Measurements from ENCODE around the gene PERP. TPM values are rescaled to one million over a fixed set of nuclear protein-coding genes. Genes with fewer than 3 reads are reported as not detected.
"Not testable (repeated sequence)": the region's sequence is repeated elsewhere in the genome, so short reads cannot be mapped to it uniquely, and the experiment has no call there.

The PERP gene
- total RNA-seq, 1 donor from 2014 or later, result 42.8 TPM

GRCh38 chr6:138105880-138106664 is 1.1 kb downstream of the PERP start:
- no peak for DNase-seq (ENCODE audit: extremely low read depth, low read depth, low spot score)

- DNase-seq (ENCODE audit: extremely low read depth, low read depth, low spot score), result no peak
These were observed 1.8 kb downstream of the PERP start for GRCh38 chr6:138105446-138105845.

GRCh38 chr6:138104618-138105213 is 2.5 kb downstream of the PERP start:
- no peak for DNase-seq (ENCODE audit: extremely low read depth, low read depth, low spot score)

- no peak for DNase-seq (ENCODE audit: extremely low read depth, low read depth, low spot score)
These were observed 3.3 kb downstream of the PERP start for GRCh38 chr6:138103871-138104270.

GRCh38 chr6:138101946-138102731 is 5.1 kb downstream of the PERP start:
- DNase-seq (ENCODE audit: extremely low read depth, low read depth, low spot score), result no peak

- no peak for DNase-seq (ENCODE audit: extremely low read depth, low read depth, low spot score)
These were observed 7.4 kb downstream of the PERP start for GRCh38 chr6:138099832-138100231.

GRCh38 chr6:138098306-138098705 is 8.9 kb downstream of the PERP start:
- no peak for DNase-seq (ENCODE audit: extremely low read depth, low read depth, low spot score)

DNA sequence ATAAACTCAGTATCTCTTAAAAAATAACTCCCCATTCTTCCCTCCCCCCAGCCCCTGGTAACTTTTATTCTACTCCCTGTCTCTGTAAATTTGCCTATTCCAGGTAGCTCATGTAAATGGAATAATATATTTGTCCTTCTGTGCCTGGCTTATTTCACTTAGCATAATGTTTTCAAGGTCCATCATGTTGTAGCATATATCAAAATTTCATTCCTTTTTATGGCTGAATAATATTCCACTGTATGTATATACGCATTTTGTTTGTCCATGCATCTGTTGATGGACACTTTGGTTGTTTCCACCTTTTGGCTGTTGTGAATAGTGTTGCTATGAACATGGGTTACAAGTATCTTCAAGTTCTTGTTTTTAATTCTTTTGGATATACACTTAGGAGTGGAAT is 13.0 kb downstream of the PERP start:
- no peak for DNase-seq (ENCODE audit: extremely low read depth, low read depth, low spot score)

GRCh38 chr6:138093632-138094031 is 13.6 kb downstream of the PERP start:
- no peak for DNase-seq (ENCODE audit: extremely low read depth, low read depth, low spot score)

DNA sequence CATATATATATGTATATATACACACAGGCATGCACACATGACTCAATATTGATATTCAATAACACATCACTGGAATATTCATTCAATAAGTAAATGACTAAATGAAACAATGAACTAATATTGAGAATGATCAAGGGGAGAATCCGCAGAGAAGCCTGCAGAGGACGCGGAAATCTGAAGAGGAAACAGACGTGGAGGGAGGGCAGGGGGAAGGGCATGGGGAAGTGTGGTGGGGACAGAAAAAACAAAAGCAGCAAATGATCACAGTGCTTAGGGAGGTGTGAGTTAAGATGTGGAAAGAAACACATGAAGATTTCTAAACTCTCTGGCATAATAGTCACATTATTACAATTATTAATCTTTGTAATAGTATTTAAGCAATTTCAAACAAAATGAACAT is 14.5 kb downstream of the PERP start:
- DNase-seq (ENCODE audit: extremely low read depth, low read depth, low spot score), result no peak

GRCh38 chr6:138089325-138089724 is 17.9 kb downstream of the PERP start:
- DNase-seq (ENCODE audit: extremely low read depth, low read depth, low spot score), result no peak

- DNase-seq (ENCODE audit: extremely low read depth, low read depth, low spot score), result no peak
These were observed 18.9 kb downstream of the PERP start for GRCh38 chr6:138088326-138088762.

DNA sequence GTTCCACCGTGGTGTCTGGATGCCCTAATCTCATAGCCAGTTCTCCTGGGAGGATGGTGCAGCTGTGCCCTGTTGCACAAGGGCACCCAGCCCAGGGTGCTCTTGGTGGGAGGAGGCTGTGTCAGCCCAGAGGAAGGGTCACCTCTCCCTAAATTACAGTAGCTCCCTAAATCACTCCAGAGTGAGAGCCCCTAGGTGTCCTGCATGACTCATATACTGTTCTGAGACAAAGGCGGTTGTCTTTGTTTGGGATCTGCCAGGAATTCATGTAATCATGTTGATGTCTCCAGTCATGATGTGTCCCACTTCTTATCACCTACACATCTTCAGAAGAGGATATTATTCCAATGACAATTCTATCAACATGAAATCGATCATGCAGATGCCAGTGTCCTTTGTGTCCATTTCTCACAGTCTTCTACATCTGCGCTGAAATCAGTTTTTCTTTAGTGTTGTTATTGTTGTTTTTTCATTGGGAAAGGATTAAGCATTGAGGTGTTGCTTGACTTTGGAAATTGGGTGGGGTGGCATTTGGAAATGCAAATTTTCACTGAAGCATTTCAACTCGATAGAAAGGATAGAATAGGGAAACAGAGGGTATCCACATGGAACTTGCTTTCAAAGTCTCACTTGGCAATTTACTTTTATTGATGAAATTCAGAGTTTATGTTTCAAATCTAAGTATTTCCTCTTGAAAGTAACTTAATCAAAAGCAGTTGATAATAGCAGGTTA is 19.5 kb downstream of the PERP start:
- no peak for DNase-seq (ENCODE audit: extremely low read depth, low read depth, low spot score)

DNA sequence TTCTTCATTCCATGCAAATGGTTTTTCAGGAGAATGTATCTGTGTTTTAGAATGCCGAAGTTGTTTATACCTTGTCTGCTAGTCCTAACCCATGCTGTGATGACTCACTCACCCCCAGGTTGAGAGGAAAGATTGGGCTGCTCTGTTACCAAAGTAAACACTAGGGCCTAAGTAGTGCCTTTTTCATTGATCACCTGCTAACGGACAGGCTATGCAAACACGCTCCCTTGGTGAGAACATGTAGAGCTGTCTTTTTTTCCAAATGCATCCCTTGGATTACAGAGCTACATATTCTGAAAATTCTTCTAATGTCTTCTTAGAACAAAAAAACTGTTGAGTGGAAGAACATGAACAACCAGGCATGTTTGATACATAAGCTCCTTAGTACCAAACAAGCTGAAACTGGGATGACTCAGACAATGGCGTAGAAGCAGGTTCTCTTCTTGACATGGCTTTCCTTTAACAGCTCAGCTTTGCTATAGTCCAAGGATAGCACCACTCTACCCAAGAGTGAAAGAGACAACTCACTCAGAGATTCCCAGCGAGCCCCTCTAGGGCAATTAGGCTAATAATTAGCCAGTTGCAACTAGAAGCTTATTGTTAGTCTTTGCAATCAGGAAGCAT is 20.5 kb downstream of the PERP start:
- no peak for DNase-seq (ENCODE audit: extremely low read depth, low read depth, low spot score)

DNA sequence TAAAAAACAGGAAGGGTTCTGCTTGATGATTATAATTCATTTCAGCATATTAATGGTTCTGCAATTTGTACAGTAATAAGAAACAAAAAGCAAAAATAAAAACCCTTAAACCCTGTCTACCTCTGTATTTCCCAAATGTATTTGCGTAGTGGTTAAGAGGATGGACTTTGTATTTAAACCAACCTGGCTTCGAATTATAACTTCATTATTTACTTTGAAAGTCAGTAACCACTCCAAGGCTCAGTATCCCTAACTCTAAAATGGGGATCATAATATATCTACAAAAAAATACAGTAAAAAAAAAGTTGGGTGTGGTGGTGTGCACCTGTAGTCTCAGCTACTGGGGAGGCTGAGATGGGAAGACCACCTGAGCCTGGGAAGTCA is 21.4 kb downstream of the PERP start:
- DNase-seq (ENCODE audit: extremely low read depth, low read depth, low spot score), result no peak

DNA sequence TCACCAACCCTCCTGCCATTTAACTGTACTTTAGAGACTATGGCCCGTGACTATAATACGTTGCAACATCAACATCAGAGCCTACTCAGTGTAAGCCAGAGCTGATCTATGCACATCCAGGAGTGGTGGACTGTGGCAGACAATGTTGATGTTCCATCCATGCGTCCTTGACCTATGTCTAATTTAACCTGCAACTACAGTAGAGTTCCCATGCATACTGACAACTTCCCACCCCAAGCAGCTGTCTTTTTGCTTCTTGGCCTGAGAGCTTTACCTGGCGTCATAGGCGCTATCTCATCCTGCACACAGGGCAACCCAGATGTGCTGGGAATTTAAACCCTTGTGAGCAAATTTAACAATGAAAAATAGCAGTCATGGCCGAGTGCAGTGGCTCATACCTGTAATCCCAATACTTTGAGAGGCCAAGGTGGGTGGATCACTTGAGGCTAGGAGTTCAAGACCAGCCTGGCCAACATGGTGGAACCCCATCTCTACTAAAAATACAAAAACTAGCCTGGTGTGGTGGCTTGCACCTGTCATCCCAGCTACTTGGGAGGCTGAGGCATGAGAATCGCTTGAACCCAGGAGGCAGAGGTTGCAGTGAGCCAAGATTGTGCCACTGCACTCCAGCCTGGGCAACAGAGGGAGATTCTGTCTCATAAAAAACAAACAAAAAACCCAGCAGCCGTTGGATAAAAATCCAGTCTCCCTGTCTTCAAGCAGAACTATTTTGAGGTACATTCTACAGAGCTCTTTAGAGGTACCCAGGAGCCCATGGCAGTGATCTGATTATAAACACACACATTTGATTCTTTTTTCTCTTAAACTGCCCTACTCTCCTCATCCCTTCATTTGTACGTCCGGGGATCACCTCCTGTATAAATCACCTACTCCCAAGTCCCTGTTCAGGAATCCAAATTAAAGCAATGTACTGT is 22.0 kb downstream of the PERP start:
- no peak for DNase-seq (ENCODE audit: extremely low read depth, low read depth, low spot score)

GRCh38 chr6:138082232-138082631 is 25.0 kb downstream of the PERP start:
- DNase-seq (ENCODE audit: extremely low read depth, low read depth, low spot score), result no peak

- DNase-seq (ENCODE audit: extremely low read depth, low read depth, low spot score), result not testable (repeated sequence)
These were observed 27.7 kb downstream of the PERP start for GRCh38 chr6:138079556-138079955.

- DNase-seq (ENCODE audit: extremely low read depth, low read depth, low spot score), result no peak
These were observed 28.7 kb downstream of the PERP start for GRCh38 chr6:138078491-138078890.

All from glomerular endothelial cell (primary cell).